ENCODE measurements around the gene JPH3.

JPH3 gene

DNA sequence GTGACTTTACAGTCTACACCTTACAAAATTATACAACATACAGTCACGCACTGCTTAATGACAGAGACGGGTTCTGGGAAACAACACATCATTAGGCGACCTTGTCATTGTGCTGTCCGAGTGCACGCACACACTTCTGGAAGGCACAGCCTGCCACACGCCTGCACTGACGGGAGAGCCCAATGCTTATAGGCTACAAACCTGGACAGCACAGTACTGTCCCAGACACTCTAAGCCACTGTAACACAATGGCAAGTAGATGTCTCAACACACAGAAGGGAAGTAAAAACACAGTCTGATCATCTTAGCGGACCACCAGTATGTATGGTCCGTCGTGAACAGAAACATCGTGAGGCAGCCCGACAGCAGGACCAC, 133.7 kb downstream of the JPH3 start:
- DNase-seq (ENCODE audit: low spot score), result no peak
- no peak for FAIRE-seq

GRCh38 chr16:87739801-87740200, 137.5 kb downstream of the JPH3 start:
- FAIRE-seq (no peak), DNase-seq (ENCODE audit: low spot score) (no peak)

DNA sequence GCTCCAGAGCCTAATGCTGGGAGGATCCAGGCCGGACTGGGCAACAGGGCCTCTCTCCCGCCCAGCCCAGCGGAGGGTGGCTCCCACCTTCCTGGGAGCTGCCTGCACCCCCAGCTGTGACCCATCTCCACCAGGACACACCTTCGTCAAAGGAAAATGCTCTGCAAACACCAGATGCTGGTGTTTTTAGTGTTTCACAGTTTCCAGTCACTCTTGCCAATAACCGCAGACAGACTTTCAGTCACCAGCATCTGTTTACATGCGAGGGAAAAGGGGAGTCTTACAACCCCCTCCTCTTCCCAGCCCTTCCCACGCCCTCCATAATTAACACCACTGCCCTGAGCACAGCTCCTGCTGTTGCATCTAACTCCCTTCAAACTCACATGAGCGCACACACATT, 138.1 kb downstream of the JPH3 start:
- DNase-seq (ENCODE audit: low spot score) (no peak), FAIRE-seq (no peak)

DNA sequence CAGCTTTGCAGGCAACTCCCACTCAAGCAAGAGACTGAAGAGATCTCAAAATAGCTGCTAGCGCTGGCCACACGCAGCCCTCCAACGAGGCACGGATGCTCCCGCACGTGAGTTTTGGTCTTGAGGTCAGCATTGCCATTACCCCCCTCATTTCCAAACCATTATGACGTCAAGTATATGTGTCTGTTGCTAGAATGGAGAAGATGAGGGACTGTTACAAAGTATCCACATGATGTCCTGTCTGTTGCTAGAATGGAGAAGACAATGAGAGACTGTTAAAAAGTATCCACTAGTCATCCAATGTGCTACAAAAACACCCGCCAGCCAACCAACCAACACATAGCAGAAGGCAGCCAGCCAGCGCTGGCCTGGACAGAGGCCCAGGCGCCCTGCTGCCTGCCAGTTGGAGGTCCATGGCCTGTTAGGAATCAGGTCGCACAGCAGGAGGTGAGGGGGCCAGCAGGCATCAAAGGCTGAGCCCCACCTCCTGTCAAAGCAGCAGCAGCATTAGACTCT, 138.7 kb downstream of the JPH3 start:
- DNase-seq (ENCODE audit: low spot score) (no peak), FAIRE-seq (no peak)

GRCh38 chr16:87741700-87742415, 139.6 kb downstream of the JPH3 start:
- FAIRE-seq (no peak), DNase-seq (ENCODE audit: low spot score) (no peak)

- no peak for DNase-seq (ENCODE audit: low spot score)
- FAIRE-seq, result no peak
These were observed 140.6 kb downstream of the JPH3 start for GRCh38 chr16:87742781-87743490.

GRCh38 chr16:87744750-87745514, 142.6 kb downstream of the JPH3 start:
- FAIRE-seq, result no peak
- no peak for DNase-seq (ENCODE audit: low spot score)

- no peak for DNase-seq (ENCODE audit: low spot score)
- no peak for FAIRE-seq
These were observed 143.9 kb downstream of the JPH3 start for GRCh38 chr16:87746178-87746577.

Measured in RCC 7860 (cell line).